ENCODE results near the gene SCYL1.

Gene SCYL1

GRCh38 chr11:65497141-65498041 is 27.5 kb upstream of the SCYL1 start:
- TF ChIP-seq, protein P1, sequence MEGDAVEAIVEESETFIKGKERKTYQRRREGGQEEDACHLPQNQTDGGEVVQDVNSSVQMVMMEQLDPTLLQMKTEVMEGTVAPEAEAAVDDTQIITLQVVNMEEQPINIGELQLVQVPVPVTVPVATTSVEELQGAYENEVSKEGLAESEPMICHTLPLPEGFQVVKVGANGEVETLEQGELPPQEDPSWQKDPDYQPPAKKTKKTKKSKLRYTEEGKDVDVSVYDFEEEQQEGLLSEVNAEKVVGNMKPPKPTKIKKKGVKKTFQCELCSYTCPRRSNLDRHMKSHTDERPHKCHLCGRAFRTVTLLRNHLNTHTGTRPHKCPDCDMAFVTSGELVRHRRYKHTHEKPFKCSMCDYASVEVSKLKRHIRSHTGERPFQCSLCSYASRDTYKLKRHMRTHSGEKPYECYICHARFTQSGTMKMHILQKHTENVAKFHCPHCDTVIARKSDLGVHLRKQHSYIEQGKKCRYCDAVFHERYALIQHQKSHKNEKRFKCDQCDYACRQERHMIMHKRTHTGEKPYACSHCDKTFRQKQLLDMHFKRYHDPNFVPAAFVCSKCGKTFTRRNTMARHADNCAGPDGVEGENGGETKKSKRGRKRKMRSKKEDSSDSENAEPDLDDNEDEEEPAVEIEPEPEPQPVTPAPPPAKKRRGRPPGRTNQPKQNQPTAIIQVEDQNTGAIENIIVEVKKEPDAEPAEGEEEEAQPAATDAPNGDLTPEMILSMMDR (IDR thresholded peaks at IDR 0.05; ENCODE audit: borderline replicate concordance, extremely low read depth, low read length, poor library complexity, severe bottlenecking) = peak; percentile 6
- TF ChIP-seq EZH2 (IDR thresholded peaks at IDR 0.05; ENCODE audit: borderline replicate concordance, low read depth, low read length, severe bottlenecking) = no peak
- peak overlapping the region; percentile 89 to 98 for H3K4me3 ChIP-seq (ENCODE audit: low read depth in 1 of 2, low read length in 2 of 2)
- H3K9me3 ChIP-seq (ENCODE audit: insufficient read depth, low read length, severe bottlenecking) = peaks cover 2% of the 10 kb centered on the region
- peak overlapping the region; percentile 100 for H3K27ac ChIP-seq (ENCODE audit: low read length)
- H3K79me2 ChIP-seq (ENCODE audit: insufficient read depth, low read length) = peaks cover 69% of the 10 kb centered on the region
- peak overlapping the region; percentile 23; the same call in 1 of the 2 replicates for H2AFZ ChIP-seq (ENCODE audit: low read depth, low read length)
- DNase-seq (peak; percentile 99), ATAC-seq (ENCODE audit: insufficient read depth, low read depth) (peak; percentile 80)
- peaks cover 16% of the 10 kb centered on the region for H3K4me1 ChIP-seq (ENCODE audit: insufficient read depth, low read length)
- peak overlapping the region; percentile 96 for H3K9ac ChIP-seq (ENCODE audit: low read depth, low read length)
- H4K20me1 ChIP-seq (ENCODE audit: insufficient read depth, low read length) = peaks cover 30% of the 10 kb centered on the region
- H3K36me3 ChIP-seq (ENCODE audit: insufficient read depth, low read length) = peaks cover 29% of the 10 kb centered on the region
- H3K27me3 ChIP-seq (ENCODE audit: insufficient read depth, low read length, poor library complexity) = no peaks in the 10 kb centered on the region
- peak overlapping the region; percentile 84 for H3K4me2 ChIP-seq (ENCODE audit: insufficient read depth, low read length)

- peaks cover 23% of the 10 kb centered on the region for H3K4me1 ChIP-seq (ENCODE audit: insufficient read depth, low read length)
- H2AFZ ChIP-seq (ENCODE audit: low read depth, low read length) = peak overlapping the region; percentile 40; the same call in 1 of the 2 replicates
- H3K9ac ChIP-seq (ENCODE audit: low read depth, low read length) = peak overlapping the region; percentile 96
- H3K4me3 ChIP-seq (ENCODE audit: low read depth in 1 of 2, low read length in 2 of 2) = peak overlapping the region; percentile 89 to 98
- peaks cover 77% of the 10 kb centered on the region for H3K79me2 ChIP-seq (ENCODE audit: insufficient read depth, low read length)
- peak overlapping the region; percentile 100 for H3K27ac ChIP-seq (ENCODE audit: low read length)
- peaks cover 37% of the 10 kb centered on the region for H3K36me3 ChIP-seq (ENCODE audit: insufficient read depth, low read length)
- no peak for ATAC-seq (ENCODE audit: insufficient read depth, low read depth)
- peak; percentile 78 for DNase-seq
- H3K9me3 ChIP-seq (ENCODE audit: insufficient read depth, low read length, severe bottlenecking) = peaks cover 2% of the 10 kb centered on the region
- H4K20me1 ChIP-seq (ENCODE audit: insufficient read depth, low read length) = peaks cover 38% of the 10 kb centered on the region
- peak overlapping the region; percentile 84 for H3K4me2 ChIP-seq (ENCODE audit: insufficient read depth, low read length)
- TF ChIP-seq EZH2 (IDR thresholded peaks at IDR 0.05; ENCODE audit: borderline replicate concordance, low read depth, low read length, severe bottlenecking) = no peak
- TF ChIP-seq, protein P1 (IDR thresholded peaks at IDR 0.05; ENCODE audit: borderline replicate concordance, extremely low read depth, low read length, poor library complexity, severe bottlenecking) = no peak
- H3K27me3 ChIP-seq (ENCODE audit: insufficient read depth, low read length, poor library complexity) = no peaks in the 10 kb centered on the region
These were observed 26.7 kb upstream of the SCYL1 start for GRCh38 chr11:65498042-65498726.

DNA sequence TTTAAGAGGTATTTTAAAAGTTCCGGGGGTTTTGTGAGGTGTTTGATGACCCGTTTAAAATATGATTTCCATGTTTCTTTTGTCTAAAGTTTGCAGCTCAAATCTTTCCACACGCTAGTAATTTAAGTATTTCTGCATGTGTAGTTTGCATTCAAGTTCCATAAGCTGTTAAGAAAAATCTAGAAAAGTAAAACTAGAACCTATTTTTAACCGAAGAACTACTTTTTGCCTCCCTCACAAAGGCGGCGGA is 26.2 kb upstream of the SCYL1 start:
- peaks cover 27% of the 10 kb centered on the region for H3K4me1 ChIP-seq (ENCODE audit: insufficient read depth, low read length)
- DNase-seq (no peak), ATAC-seq (ENCODE audit: insufficient read depth, low read depth) (no peak)
- peaks cover 43% of the 10 kb centered on the region for H4K20me1 ChIP-seq (ENCODE audit: insufficient read depth, low read length)
- H3K27me3 ChIP-seq (ENCODE audit: insufficient read depth, low read length, poor library complexity) = no peaks in the 10 kb centered on the region
- TF ChIP-seq, protein P1 (IDR thresholded peaks at IDR 0.05; ENCODE audit: borderline replicate concordance, extremely low read depth, low read length, poor library complexity, severe bottlenecking) = no peak
- TF ChIP-seq EZH2 (IDR thresholded peaks at IDR 0.05; ENCODE audit: borderline replicate concordance, low read depth, low read length, severe bottlenecking) = no peak
- peak overlapping the region; percentile 96 for H3K9ac ChIP-seq (ENCODE audit: low read depth, low read length)
- H3K4me3 ChIP-seq (ENCODE audit: low read depth in 1 of 2, low read length in 2 of 2) = peak overlapping the region; percentile 89 to 98
- H3K27ac ChIP-seq (ENCODE audit: low read length) = peak overlapping the region; percentile 100
- peak overlapping the region; percentile 40; the same call in 1 of the 2 replicates for H2AFZ ChIP-seq (ENCODE audit: low read depth, low read length)
- H3K4me2 ChIP-seq (ENCODE audit: insufficient read depth, low read length) = peak overlapping the region; percentile 84
- peaks cover 2% of the 10 kb centered on the region for H3K9me3 ChIP-seq (ENCODE audit: insufficient read depth, low read length, severe bottlenecking)
- peaks cover 41% of the 10 kb centered on the region for H3K36me3 ChIP-seq (ENCODE audit: insufficient read depth, low read length)
- H3K79me2 ChIP-seq (ENCODE audit: insufficient read depth, low read length) = peaks cover 81% of the 10 kb centered on the region
